ENCODE results near the gene TIAM1. TPM values are rescaled to one million over a fixed set of nuclear protein-coding genes. Genes with fewer than 3 reads are reported as not detected.

The TIAM1 gene
- total RNA-seq, 1 donor from 2014 or later: 10.4 TPM

DNA sequence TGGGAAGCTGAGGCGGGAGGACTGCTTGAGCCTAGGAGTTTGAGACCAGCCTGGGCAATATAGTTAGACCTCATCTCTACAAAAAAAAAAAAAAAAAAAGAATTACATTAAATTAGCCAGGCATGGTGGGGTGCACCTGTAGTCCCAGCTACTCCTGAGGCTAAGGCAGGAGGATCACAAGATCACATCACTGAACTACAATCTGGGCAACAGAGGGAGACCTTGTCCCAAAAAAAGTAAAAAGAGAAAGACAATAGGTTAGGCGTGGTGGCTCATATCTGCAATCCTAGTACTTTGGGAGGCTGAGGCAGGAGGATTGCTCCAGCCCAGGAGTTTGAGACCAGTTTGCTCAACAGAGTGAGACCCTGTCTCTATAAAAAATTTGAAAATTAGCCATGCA is 130.3 kb downstream of the TIAM1 start:
- no peak for DNase-seq (ENCODE audit: low spot score)

DNA sequence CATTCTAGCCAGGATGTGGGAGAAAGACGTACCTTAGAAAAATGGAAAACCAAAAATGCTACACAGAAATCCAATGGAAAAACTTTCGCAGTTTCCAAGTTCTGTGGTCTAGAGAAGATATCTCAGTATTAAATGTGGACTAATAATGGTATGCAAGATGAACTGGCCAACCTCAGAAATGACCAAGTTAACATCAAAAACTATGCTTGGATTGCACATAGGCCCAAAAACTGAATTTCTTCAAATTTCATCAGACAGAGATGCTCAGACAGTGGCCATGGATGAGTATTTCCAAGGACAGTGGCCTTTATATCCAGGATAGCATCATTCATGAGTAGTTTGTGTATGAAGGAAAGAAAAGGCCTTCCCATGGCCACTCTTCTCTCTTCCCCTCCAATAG is 132.2 kb downstream of the TIAM1 start:
- DNase-seq (ENCODE audit: low spot score): no peak

DNA sequence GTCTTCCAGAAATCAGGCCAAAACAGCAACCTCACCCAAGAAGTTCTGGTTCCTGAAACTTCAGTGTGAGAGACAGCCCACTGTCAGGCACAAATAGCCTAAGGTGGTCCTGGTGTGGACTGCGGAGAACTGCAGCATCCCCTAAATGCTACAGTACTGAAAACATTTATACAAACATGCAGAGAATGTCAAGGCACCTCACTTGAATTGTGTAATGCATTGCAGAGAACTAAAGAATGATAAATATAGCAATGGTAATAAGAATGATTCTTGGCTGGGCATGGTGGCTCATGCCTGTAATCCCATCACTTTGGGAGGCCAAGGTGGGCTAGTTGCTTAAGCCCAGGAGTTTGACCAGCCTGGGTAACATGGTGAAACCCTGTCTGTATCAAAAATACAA is 138.6 kb downstream of the TIAM1 start:
- DNase-seq (ENCODE audit: low spot score): no peak

DNA sequence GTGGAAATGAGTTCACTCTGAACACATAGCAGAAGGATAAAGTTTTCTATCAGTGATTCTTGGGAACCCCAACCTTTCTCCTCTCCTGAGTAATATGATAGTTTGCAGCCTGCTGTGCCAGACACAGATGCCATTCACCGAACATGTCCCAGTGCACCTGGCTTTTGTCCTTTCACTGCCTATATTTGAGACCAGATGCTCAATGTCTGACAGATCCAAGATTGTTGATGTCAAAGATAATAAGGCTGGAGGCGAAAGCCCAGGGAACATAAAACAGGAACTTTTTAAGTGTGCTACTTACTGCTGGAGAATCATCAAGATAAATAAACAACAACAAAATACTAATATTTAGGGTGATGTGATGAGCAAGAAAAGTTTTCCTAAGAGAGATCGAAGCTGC is 139.3 kb downstream of the TIAM1 start:
- DNase-seq (ENCODE audit: low spot score): no peak

DNA sequence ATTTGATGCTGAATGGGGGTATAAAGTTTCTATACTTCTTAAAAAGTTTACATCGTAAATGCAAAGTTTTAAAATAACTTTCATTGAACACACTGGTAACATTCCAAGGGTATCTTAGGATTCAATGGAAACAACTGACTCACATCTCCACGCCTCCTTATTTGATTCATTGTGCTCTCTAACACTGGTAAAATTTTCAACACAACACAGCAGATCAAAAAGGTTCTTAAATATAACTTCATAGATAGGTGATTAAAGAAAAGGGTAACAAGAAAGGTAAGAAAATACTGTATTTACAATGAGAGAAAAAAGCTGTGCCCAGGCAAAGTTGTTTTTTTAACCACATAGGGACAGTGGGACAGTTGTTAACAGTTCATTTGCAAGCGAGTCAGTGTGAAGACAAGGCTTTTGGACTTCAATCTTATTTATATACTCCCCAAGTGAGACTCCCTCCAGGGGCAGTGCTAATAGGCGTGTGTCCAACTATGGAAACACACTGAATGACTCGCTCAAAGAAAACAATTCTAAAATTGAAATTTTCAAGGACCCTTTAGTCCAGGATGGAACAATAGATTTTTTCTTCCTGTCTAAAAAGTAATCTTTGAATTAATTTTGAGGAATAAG is 140.5 kb downstream of the TIAM1 start:
- DNase-seq (ENCODE audit: low spot score): no peak

DNA sequence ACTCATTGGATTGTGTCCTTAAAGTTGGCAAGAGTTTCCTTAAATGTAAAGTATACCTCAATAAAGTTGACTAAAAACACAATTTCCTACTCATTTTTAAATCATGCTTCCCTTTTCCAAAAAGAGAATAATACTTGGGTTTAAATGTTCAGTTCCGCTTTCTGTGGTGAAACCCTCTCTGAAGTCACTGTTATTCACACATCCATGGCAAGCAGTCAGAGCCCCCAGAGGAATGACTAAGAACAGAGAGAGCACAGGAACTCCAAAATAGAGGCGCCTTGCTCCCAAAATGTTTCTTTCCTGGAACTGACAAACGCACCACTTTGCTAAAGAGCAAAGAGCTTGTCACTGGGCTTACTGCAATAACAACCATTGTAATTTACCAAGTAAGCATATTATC is 142.5 kb downstream of the TIAM1 start:
- no peak for DNase-seq (ENCODE audit: low spot score)

DNA sequence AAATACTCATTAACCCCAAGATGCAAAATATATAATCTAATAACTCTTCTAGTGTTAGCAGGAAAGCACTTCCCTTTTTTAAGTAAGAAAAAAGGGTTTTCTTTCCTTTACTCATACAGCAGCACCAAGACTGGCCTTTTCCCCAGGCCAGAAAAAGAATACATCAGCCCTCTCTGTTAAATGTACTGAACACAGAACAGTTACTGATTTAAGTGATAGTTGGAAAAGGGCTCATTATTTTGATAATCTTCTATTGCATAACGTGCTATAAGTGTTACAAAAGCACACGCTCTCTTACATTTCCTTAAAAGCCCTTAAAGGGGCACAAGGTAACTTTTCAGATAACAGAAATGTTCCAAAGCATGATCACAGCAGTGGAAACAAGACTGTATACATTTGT is 142.9 kb downstream of the TIAM1 start:
- no peak for DNase-seq (ENCODE audit: low spot score)

DNA sequence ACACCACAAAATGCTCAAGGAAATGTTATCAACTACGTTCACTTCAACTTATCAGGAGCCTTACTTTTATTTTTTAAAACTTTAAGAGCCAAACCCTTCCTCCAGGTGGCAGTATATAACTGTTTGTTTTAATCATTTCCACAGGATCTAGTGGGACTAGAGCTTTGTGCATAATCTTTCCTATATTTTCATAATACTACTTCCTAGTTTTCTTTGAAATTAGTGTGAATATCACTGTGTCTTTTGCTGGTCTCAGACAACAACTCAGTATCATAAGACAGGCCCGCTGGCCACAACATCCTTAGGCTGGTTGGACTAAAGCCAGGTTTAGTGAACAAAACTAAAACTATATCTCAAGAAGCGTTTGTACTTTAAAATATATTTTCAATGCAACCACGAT is 145.5 kb downstream of the TIAM1 start:
- DNase-seq (ENCODE audit: low spot score): no peak

DNA sequence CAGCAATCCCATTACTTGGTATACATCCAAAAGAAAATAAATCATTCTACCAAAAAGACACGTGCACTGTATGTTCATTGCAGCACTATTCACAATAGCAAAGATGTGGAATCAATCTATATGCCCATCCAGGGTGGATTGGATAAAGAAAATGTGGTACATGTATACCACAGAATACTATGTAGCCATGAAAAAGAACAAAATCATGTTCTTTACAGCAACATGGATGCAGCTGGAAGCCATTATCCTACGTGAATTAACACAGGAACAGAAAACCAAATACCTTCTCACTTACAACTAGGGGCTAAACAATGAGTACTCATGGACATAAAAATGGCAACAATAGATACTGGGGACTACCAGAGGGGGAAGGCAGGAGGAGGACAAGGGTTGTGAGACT is 147.3 kb downstream of the TIAM1 start:
- no peak for DNase-seq (ENCODE audit: low spot score)

DNA sequence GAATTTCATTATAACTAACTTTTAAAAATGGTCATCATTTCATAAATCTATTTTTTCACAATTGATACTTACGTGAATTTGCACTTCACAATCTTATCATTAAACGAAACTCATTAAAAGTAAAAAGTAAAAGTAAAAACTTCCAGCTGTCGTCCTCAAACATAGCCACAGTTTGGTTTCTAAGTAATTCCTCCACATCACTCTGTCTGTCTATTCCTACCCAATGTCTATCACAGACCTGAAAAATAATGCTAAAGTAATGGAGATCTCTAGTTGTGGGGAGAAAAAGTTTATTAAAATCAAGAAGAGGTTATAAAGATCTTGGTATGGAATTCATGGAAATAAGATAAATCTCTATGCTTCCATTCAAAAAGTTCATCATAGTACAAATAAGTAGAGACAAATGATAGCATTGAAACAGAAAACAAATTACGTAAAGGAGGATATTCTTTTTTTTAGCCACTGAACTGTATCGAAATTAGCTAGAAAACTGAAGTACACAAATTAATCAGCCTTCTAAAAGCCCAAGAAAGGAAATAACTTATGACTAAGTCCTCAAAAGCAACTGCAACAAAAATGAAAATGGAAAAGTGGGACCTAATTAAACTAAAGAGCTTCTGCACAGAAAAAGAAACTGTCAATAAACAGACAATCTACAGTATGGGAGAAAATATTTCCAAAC is 148.6 kb downstream of the TIAM1 start:
- DNase-seq (ENCODE audit: low spot score): no peak

DNA sequence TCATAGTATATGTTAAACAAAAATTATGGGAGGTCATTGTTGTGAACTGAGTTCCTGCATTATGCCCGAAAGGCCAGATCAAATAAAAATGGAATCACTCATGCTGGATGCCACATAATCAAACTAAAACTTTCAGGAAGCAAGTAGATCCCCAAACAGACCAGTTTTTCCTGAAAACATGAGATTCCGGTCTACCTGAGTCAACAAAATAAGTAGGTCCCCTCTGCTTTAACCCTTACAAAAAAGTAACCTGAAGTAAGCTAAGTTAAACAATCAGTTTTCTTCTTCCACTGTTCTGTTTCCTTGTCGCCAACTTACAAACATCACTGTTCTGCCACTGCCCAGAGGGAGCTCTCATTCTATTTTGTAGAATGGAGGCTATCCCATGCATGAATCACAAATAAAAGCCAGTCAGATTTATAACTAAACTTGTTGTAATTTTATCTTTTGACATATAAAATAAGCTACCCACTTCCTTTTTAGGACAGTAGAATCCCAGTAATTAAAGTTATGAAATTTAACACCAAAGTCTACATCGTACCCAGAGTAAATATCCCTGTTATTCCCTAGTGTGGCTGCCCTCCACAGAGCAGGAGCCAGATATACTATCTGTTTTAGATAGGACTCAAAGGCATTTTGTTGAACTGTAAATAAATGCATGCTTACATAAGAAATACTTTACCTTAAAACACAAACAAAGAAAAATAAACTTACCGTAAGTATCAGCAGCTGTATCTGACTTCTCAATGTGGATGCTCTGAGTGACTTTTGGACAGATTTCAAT is 149.4 kb downstream of the TIAM1 start:
- DNase-seq (ENCODE audit: low spot score): no peak

DNA sequence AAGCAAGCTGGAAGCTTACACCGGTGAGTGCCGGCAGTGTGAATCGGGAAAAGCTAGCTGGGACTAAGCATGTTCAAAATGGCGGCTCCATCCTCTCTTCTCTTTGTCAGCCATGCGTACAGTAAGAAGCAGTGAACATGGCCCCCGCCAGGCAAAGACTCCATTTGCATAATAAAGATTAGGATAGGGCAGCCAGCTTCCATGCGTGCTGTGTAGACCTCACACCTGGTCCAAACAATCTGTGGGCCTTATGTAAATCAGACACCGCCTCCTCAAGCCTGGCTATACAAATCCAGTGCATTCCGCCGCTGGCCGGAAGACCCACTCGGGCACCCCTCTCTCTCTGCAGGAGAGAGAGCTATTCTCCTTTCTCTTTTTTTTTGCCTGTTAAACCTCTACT is 150.3 kb downstream of the TIAM1 start:
- DNase-seq (ENCODE audit: low spot score): no peak

DNA sequence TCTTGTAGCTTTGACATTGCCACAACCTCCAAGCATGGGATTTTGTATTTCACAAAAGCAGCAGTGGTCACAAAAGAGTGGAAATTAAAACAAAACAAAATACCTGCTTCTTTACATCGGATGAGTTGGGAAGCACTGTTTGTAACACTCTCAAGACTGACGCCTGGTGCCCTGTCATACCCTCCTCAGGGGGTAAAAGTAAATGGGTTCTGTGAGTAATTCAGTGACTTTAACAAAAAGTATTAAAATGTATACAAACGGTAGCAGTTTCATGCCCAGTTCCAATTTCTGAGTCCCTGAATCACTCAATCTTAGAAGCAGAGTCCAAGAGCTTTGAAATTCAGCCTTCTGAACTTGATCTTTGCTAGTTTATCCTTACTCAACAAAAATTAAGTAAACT is 152.5 kb downstream of the TIAM1 start:
- no peak for DNase-seq (ENCODE audit: low spot score)

DNA sequence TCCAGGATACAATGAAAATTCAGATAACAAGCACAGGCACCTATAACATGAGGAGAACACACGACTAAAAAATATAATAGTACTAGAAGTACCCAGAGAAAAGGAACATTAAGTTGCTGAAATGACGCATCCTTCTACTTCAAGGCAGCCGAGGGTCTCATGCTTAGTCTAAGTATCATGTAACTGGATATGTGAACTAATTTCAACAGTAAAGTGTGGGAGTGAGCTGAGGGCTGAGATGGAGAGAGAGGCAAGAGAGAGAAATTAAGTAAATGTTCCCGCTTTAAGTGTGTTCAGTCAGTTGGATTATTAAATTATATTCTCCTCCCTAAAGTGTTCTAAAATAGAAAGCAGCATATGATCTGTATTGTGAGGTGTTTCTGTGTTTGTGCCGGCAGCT is 153.5 kb downstream of the TIAM1 start:
- DNase-seq (ENCODE audit: low spot score): no peak

DNA sequence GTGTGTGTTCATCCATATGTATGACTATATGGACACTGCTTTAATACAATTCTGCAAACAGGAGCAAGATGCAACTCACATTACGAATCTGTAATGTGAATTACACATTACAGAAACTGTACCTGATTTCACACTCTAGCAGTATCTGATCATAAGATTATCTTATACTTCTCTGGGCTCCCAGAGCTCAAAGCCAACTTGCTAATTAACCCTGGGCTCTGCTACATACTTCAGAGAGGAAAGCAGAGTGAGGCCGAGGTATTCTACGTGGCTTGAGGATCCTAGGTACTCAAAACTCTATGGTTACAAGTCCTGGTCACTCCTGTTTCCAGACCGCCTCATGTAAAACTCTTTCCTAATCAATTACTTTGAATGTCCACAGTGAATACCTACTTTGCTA is 156.6 kb downstream of the TIAM1 start:
- DNase-seq (ENCODE audit: low spot score): no peak

DNA sequence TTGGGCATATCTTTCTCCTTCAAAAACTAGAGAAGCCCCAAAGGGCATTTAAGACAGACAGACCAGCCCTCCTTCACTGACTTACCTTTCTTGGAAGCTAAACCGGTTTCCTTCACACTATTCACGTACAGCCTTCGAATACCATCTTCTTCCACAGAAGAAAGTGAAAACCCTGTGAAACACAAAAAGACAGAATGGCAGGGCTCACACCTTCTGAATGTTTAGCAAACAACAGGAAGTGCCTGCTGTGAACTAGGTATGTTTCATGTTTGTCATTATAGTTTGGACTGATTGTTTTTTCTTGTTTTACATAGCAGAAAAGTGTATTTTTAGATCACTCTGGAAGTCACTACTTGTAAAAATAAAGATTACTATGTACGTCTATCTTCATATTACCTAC is 157.1 kb downstream of the TIAM1 start:
- DNase-seq (ENCODE audit: low spot score): no peak

DNA sequence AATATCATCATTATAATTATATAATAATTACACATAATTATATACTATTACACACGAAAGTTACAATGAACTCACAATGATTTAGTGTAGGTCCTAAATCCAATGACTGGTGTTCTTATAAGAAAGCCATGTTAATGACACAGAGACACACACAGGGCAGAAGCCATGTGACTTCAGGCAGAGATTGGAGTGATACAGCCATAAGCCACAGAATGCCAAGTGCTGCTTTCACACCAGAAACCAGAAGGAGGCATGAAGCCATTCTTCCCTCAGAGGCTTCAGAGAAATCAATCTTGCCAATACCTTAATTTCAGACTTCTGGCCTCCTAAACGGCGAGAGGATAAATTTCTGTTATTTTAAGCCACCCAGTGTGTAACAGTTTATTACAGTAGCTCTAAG is 158.4 kb downstream of the TIAM1 start:
- DNase-seq (ENCODE audit: low spot score): no peak

DNA sequence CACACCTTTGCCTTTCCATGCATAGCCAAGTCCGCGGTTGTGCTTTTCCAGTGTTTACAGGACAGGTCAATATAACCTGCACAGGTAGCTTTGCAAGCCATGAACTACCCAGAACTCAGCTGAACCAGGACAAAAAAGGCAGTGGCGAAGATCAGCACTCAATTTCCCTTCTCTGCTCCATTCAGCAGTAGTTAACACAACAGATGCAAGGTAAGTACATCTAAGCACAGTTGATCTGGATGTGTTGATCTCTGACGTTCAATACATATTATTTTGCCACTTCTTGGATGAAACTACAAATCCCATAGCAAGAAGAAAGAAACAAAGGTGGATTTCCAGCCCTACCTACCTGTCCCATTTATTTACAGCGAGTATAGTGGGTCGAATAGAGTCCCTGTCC is 159.2 kb downstream of the TIAM1 start:
- no peak for DNase-seq (ENCODE audit: low spot score)

DNA sequence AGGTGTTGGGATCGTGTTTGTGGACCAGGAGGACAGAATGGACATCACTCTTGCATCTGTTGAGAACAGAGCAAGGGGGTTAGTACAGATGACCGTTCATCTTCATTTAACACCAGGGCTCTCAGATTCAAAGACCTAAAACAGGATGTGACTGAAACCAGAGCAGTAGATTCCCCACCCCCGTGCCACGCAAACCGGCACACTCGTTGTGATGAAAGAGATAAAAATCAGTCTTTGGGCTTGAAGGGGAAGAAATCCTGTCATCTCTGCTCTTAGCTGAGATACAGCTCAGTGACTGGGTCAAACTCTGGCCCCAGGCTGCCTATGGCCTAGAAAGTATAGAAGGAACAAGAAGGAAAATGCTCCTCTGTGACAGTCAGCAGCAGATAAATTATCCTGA is 159.6 kb downstream of the TIAM1 start:
- no peak for DNase-seq (ENCODE audit: low spot score)

DNA sequence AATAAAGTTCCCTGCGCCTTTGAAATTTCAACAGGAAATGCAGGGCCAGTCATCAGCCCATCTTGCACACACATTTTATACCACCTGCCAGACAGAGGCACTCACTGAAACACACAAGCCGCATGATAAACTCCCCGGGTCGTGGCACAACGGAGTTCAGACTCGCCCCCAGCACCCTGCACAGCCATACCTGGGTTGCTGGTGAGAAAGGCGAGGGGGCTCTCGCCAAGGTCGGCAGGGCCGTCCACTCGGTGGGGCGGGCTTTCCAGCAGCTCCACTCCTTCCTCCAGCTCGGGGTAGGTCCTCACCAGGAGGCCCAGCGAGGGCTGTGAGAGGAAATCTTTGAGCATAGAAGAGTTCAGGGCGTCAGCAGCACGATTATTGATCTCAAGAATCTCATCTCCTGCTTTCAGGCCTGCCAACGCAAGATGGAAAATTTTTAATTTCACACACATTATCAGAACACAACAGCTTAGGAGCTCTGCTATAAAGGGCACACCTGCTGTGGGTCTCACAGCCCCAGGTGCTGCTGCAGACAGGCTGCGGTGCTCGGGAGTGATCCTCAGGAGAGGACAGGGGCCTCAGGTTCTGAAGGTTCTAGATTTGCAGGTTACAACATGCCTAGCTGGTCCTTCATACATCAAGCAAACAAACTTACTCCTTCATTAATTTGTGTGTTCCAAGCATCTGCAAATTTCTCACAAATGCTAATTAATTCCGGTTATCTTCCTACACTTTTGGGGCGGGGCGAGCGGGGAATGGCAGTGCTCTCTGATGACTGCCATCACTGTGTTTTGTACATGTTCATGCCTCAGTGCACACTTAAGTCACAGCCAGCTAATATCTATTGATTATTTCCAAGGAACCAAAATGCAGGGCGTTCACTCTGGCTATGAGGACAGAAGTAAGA is 161.6 kb downstream of the TIAM1 start:
- DNase-seq (ENCODE audit: low spot score): no peak

DNA sequence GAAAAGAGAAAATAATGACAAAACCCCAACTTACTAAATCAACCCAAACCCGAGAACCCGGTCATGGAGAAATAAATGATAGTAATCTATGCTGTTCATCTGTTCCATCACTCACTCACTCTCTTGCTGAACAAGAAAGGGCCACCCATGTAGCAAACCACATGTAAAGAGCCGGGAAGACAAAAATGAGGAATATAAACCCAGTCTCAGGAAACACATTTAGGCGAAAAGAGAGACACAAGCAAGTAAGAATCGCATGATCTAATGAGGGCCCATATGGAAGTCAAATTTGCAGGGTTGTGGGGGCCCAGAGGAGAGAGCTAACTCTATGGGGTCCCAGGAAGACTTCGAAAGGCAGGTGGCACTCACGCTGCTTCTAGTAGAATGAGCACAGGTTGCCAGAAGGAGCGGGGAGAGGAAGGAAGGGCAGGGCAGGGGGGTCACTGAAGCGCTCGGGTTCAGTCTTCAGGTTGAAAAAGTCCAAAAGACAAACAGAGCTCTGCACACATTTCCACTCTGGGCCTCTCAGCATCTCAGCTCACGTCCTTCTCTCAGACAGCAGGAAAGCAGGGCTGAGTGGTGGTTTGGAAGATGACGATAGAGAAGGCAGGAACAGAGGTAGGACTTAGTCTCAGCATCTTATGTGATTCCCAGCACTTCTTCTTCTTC is 162.8 kb downstream of the TIAM1 start:
- no peak for DNase-seq (ENCODE audit: low spot score)

Measured in mesenteric fat pad (tissue), 1 donor.